GM12801 (cell line): ENCODE results near the gene SLAMF9.

ENCODE experiments used
- CTCF ChIP-seq: IDR thresholded peaks from one replicate; pipeline ENCODE4 v1.5.1; 2011; ENCODE audit warnings: control low read depth; ENCODE audit not compliant: insufficient read length; ENCODE audit errors: extremely low read depth

The SLAMF9 gene

DNA sequence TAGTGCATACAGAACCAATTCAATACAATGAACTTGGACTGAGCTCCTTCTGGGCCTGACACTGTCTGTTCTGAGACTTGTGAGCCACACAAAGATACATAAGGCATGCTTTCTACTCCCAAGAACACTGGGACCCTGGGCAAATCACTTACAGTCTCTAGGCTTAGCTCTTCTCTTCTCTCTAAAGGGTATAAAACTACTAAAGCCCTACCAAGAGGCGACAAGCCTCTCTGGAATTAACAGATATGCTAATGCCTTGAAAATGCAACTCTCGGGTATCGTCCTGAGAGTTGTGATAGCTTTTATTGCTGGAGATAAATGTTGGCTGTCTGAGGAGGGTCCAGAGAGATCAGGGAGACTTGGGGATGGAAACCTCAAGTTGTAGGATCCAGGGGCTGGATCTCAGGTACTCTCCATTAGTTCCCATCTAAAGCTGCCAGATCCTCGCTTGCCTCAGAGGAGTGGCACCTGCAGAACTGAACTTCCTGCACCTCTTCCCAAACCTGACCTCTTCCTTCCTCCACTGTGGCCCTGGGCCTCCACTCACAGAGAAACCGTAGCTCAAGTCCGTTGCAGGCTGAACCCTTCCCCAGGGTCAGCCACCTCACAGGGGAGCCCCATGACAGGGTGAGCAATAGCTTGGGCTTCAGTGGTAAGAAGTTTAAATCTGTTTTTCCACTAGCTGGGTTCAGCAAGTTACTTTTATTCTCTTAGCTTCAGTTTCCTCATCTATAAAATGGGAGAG, 42.5 kb downstream of the SLAMF9 start:
- no peak for TF ChIP-seq CTCF

GRCh38 chr1:159908031-159908940, 45.8 kb downstream of the SLAMF9 start:
- no peak for TF ChIP-seq CTCF

DNA sequence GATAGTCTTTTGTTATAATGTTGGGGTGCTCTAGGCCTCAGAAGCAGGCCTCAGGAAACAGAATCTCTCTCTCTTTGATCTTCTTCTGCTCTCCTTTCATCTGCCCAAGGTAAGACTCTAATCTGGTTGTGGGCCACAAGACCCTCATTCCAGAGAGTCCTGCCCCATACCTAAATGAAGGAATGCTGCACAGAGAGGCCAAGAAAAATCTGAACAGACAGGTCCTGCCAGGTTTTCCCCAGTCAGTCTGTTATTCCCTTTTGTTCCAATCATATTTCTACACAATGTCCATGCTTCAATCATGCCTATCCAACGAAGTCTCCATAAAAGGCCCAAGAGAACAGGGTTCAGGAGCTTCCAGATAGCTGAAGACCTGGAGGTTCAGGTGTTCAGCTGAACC, 47.1 kb downstream of the SLAMF9 start:
- TF ChIP-seq CTCF = no peak

GRCh38 chr1:159902541-159902940, 51.5 kb downstream of the SLAMF9 start:
- no peak for TF ChIP-seq CTCF
